Smooth muscle cell (in vitro differentiated cells): ENCODE measurements around the gene ARMC6. TPM values are rescaled to one million over a fixed set of nuclear protein-coding genes. Genes with fewer than 3 reads are reported as not detected.

Source experiments
- DNase-seq: peaks from one replicate; lab custom pipeline; 2025; ENCODE audit not compliant: unreplicated experiment; lab: John Stamatoyannopoulos, UW
- H2AFZ ChIP-seq: fragments of 200-600 bp; sonication (generic); 2 replicates; pipeline ENCODE4 v1.6.0; 2016; ENCODE audit warnings: antibody characterized with exemption, low read depth, mild to moderate bottlenecking
- H3F3A ChIP-seq: fragments of 200-600 bp; sonication (generic); 2 replicates; pipeline ENCODE4 v1.6.0; 2017; ENCODE audit warnings: antibody characterized with exemption, low read depth
- H3K27ac ChIP-seq: fragments of 200-600 bp; sonication (generic); 2 replicates; pipeline ENCODE4 v1.5.1; 2016; ENCODE audit warnings: low read depth, mild to moderate bottlenecking
- H3K27me3 ChIP-seq: fragments of 200-600 bp; sonication (generic); 2 replicates; pipeline ENCODE4 v1.6.1; 2016; ENCODE audit warnings: low read depth, mild to moderate bottlenecking
- H3K36me3 ChIP-seq: fragments of 200-600 bp; sonication (generic); 2 replicates; pipeline ENCODE4 v1.5.1; 2016; ENCODE audit warnings: low read depth
- H3K4me1 ChIP-seq: fragments of 200-600 bp; sonication (generic); 2 replicates; pipeline ENCODE4 v1.5.1; 2016; ENCODE audit warnings: low read depth
- H3K4me2 ChIP-seq: fragments of 200-600 bp; sonication (generic); 2 replicates; pipeline ENCODE4 v1.6.0; 2016; ENCODE audit warnings: mild to moderate bottlenecking
- H3K4me3 ChIP-seq: fragments of 200-600 bp; sonication (generic); 2 replicates; pipeline ENCODE4 v1.5.1; 2016; ENCODE audit warnings: mild to moderate bottlenecking
- H3K79me2 ChIP-seq: fragments of 200-600 bp; sonication (generic); 2 replicates; pipeline ENCODE4 v1.6.0; 2016; ENCODE audit warnings: low read depth, mild to moderate bottlenecking
- H3K9ac ChIP-seq: fragments of 200-600 bp; sonication (generic); 2 replicates; pipeline ENCODE4 v1.6.0; 2016; ENCODE audit warnings: low read depth
- H3K9me3 ChIP-seq: fragments of 200-600 bp; sonication (generic); replicated peaks from 2 replicates; pipeline ENCODE4 v1.5.1; 2016; ENCODE audit warnings: low read depth
- H4K20me1 ChIP-seq: fragments of 200-600 bp; sonication (generic); 2 replicates; pipeline ENCODE4 v1.6.0; 2016; ENCODE audit warnings: low read depth
- WGBS: methylation state at CpG from one replicate; pipeline ENCODE4 v1.1.7; 2016; ENCODE audit warnings: low lambda C conversion rate; 5-methylcytosine and 5-hydroxymethylcytosine counted together
- polyA plus RNA-seq: library from polyadenylated mRNA; unstranded; fragments of >200 nt; fragmentation: Nextera tagmentation; extraction: Ambion mirVana; gene quantifications from 2 replicates; pipeline ENCODE4 v1.2.1, GENCODE V29; 2016
- total RNA-seq: library from RNA; depleted of rRNA; stranded (reverse); fragments of >200 nt; gene quantifications from 2 replicates; pipeline ENCODE4 v1.2.3, GENCODE V29; 2014
- TF ChIP-seq, protein P1 (sequence below): fragments of 200-600 bp; sonication (generic); IDR thresholded peaks from 2 replicates; pipeline ENCODE4 v1.5.1; 2017; ENCODE audit warnings: borderline replicate concordance, mild to moderate bottlenecking, antibody characterized with exemption; ENCODE audit not compliant: insufficient read depth, poor library complexity, severe bottlenecking

ARMC6 gene
- total and polyA plus RNA-seq, 2 experiments from 2014 or later, result 17.8 to 27.1 TPM

DNA sequence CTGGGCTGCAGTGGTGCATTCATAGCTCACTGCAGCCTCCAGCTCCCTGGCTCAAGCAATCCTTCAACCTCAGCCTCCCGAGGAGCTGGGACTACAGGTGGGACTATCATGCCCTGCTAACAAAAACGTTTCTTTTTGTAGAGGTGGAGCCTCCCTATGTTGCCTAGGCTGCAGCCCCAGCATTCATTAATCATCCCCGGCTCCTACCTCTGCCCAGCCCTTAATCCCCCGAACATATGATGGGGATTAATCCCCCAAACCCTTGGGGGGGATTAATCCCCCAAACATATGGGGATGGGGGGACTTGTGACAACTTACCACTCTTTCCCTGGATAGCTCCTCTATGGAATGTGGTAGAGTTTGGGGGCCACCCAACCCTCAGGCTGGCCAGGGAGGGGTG, 45.9 kb upstream of the ARMC6 start:
- Histone ChIP-seq H3K36me3 (no peaks in the 10 kb centered on the region), H3K4me2 (no peak overlapping the region), H2AFZ (no peak overlapping the region), H3K4me1 (no peaks in the 10 kb centered on the region), H3K79me2 (no peaks in the 10 kb centered on the region), H4K20me1 (no peaks in the 10 kb centered on the region), H3K9ac (no peak overlapping the region), H3K27me3 (peaks cover 6% of the 10 kb centered on the region), H3F3A (no peaks in the 10 kb centered on the region), H3K27ac (no peak overlapping the region), H3K4me3 (no peak overlapping the region), H3K9me3 (no peaks in the 10 kb centered on the region)
- 74% methylated on average over 4 of the region's 4 CpGs for WGBS
- DNase-seq, result no peak
- TF ChIP-seq, protein P1, sequence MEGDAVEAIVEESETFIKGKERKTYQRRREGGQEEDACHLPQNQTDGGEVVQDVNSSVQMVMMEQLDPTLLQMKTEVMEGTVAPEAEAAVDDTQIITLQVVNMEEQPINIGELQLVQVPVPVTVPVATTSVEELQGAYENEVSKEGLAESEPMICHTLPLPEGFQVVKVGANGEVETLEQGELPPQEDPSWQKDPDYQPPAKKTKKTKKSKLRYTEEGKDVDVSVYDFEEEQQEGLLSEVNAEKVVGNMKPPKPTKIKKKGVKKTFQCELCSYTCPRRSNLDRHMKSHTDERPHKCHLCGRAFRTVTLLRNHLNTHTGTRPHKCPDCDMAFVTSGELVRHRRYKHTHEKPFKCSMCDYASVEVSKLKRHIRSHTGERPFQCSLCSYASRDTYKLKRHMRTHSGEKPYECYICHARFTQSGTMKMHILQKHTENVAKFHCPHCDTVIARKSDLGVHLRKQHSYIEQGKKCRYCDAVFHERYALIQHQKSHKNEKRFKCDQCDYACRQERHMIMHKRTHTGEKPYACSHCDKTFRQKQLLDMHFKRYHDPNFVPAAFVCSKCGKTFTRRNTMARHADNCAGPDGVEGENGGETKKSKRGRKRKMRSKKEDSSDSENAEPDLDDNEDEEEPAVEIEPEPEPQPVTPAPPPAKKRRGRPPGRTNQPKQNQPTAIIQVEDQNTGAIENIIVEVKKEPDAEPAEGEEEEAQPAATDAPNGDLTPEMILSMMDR, result no peak

DNA sequence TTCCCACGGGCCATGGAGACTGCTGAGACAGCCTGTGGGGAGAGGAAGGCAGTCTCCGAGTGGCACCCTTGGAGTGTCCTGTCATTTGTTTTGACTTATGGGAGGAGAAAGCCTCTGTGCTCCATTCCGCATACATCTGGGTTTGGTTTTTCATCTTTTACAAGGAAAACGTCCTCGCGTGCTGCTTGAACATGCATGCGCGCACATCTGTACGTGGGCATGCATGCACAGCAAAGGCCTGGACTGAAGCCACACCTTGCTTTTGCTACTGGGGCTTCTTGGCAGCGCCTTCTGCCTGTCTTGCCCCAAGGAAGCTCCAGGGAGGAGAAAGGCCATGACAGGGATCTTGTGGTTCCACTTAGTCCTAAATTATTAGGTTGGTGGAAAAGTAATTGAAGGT, 44.1 kb upstream of the ARMC6 start:
- Histone ChIP-seq H4K20me1 (no peaks in the 10 kb centered on the region), H3K4me2 (no peak overlapping the region), H3F3A (no peaks in the 10 kb centered on the region), H3K9me3 (no peaks in the 10 kb centered on the region), H3K27ac (no peak overlapping the region), H2AFZ (no peak overlapping the region), H3K36me3 (peaks cover 5% of the 10 kb centered on the region), H3K79me2 (no peaks in the 10 kb centered on the region), H3K9ac (no peak overlapping the region), H3K4me1 (no peaks in the 10 kb centered on the region), H3K27me3 (no peaks in the 10 kb centered on the region), H3K4me3 (no peak overlapping the region)
- DNase-seq, result no peak
- TF ChIP-seq, protein P1, result no peak
- WGBS, result 87% methylated on average over 10 of the region's 10 CpGs

DNA sequence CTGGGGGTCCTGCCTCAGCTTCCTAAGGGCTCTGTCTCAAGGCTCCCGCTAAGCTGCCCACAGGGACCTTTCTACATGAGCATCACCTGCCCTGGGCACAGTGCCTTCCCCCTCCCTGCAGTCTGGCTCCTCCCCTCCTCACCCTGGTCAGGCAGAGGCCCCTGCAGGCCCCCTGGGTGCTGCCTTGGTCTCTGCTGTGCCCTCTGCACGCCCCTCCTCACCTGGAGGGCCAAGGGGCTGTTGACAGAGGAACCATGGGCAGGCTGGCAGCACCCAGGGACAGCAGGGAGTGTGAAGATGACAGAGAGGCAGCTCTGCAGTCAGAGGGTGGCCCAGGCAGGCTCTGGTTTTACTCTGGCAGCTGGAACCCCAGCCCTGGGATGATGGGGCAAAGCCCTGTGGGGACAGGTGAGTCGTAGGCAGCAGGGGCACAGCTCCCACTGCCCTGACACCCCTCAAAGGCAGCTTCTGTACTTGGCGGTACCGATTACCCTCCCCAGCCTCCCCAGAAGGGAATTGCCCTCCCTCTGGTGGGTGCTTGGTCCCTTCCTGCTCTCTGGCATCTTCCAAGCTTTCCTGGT, 43.2 kb upstream of the ARMC6 start:
- H3K79me2 ChIP-seq, result no peaks in the 10 kb centered on the region
- H3K4me1 ChIP-seq, result no peaks in the 10 kb centered on the region
- H3K36me3 ChIP-seq, result peaks cover 5% of the 10 kb centered on the region
- TF ChIP-seq, protein P1, result no peak
- H3K4me3 ChIP-seq, result no peak overlapping the region
- peaks cover under 1% of the 10 kb centered on the region for H4K20me1 ChIP-seq
- H2AFZ ChIP-seq, result no peak overlapping the region
- WGBS, result 98% methylated on average over 5 of the region's 5 CpGs
- H3F3A ChIP-seq, result no peaks in the 10 kb centered on the region
- no peak overlapping the region for H3K27ac ChIP-seq
- no peaks in the 10 kb centered on the region for H3K27me3 ChIP-seq
- no peak overlapping the region for H3K9ac ChIP-seq
- no peaks in the 10 kb centered on the region for H3K9me3 ChIP-seq
- DNase-seq, result no peak
- H3K4me2 ChIP-seq, result no peak overlapping the region

DNA sequence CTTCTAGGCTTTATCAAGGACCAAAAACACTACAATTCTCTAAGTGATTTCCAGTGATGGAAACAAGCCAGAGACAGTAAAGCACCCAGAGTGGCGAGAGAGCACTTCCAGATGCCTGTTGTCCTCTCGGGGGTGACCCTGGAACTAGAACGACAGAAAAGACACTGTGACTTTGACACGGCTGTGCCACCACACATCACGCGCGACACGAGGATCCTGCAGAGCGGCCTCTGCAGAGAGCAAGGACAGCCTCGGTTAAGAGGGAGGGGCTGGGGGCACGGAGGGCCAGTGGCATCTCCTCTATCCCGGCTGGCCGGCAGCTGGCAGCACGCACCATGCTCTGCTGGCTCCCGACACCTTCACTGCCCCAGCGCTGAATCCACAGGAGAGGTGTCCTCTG, 42.4 kb upstream of the ARMC6 start:
- H4K20me1 ChIP-seq, result peaks cover 6% of the 10 kb centered on the region
- H3K36me3 ChIP-seq, result peaks cover 5% of the 10 kb centered on the region
- WGBS, result 92% methylated on average over 16 of the region's 16 CpGs

More for the DNA sequence above, 42.4 kb upstream of the ARMC6 start:
- no peaks in the 10 kb centered on the region for H3K27me3 ChIP-seq
- H3F3A ChIP-seq, result no peaks in the 10 kb centered on the region
- no peak for DNase-seq
- peaks cover 1% of the 10 kb centered on the region for H3K4me1 ChIP-seq
- no peaks in the 10 kb centered on the region for H3K9me3 ChIP-seq
- no peak overlapping the region for H3K4me3 ChIP-seq
- no peak overlapping the region for H3K9ac ChIP-seq
- H3K27ac ChIP-seq, result no peak overlapping the region
- H2AFZ ChIP-seq, result no peak overlapping the region
- no peaks in the 10 kb centered on the region for H3K79me2 ChIP-seq
- H3K4me2 ChIP-seq, result no peak overlapping the region
- TF ChIP-seq, protein P1, result no peak
